NCI-H2227 treated with DMSO at 0.1 percent for 48 hours (cell line): ENCODE measurements around the gene SUSD4.
"Not testable (repeated sequence)": the region's sequence is repeated elsewhere in the genome, so short reads cannot be mapped to it uniquely, and the experiment has no call there.

ENCODE experiments used
- DNase-seq: peaks from one replicate; lab custom pipeline; 2025; lab: John Stamatoyannopoulos, UW

The SUSD4 gene

GRCh38 chr1:223291796-223292195 lies 72.2 kb downstream of the SUSD4 start:
- DNase-seq: no peak

- DNase-seq: no peak
Observed at GRCh38 chr1:223290397-223290796, 73.6 kb downstream of the SUSD4 start.

- DNase-seq: no peak
Observed at GRCh38 chr1:223289621-223290020, 74.4 kb downstream of the SUSD4 start.

- no peak for DNase-seq
Observed at GRCh38 chr1:223288826-223289225, 75.2 kb downstream of the SUSD4 start.

GRCh38 chr1:223285452-223285851 lies 78.5 kb downstream of the SUSD4 start:
- no peak for DNase-seq

GRCh38 chr1:223283697-223284096 lies 80.3 kb downstream of the SUSD4 start:
- not testable (repeated sequence) for DNase-seq

- not testable (repeated sequence) for DNase-seq
Observed at GRCh38 chr1:223278311-223278710, 85.7 kb downstream of the SUSD4 start.

GRCh38 chr1:223276029-223276428 lies 87.9 kb downstream of the SUSD4 start:
- DNase-seq: no peak

- DNase-seq: no peak
Observed at GRCh38 chr1:223273511-223273910, 90.5 kb downstream of the SUSD4 start.

GRCh38 chr1:223271085-223271781 lies 92.7 kb downstream of the SUSD4 start:
- DNase-seq: no peak

- no peak for DNase-seq
Observed at GRCh38 chr1:223270155-223270554, 93.8 kb downstream of the SUSD4 start.

- no peak for DNase-seq
Observed at GRCh38 chr1:223269006-223269405, 95.0 kb downstream of the SUSD4 start.

GRCh38 chr1:223266632-223267172 lies 97.3 kb downstream of the SUSD4 start:
- no peak for DNase-seq

- no peak for DNase-seq
Observed at GRCh38 chr1:223264983-223265908, 98.7 kb downstream of the SUSD4 start.

- no peak for DNase-seq
Observed at GRCh38 chr1:223264529-223264928, 99.4 kb downstream of the SUSD4 start.

GRCh38 chr1:223261914-223262313 lies 102.1 kb downstream of the SUSD4 start:
- no peak for DNase-seq

GRCh38 chr1:223260712-223261111 lies 103.3 kb downstream of the SUSD4 start:
- DNase-seq: no peak

- no peak for DNase-seq
Observed at GRCh38 chr1:223259462-223259861, 104.5 kb downstream of the SUSD4 start.

- DNase-seq: no peak
Observed at GRCh38 chr1:223258751-223259198, 105.2 kb downstream of the SUSD4 start.

GRCh38 chr1:223257856-223258550 lies 106.0 kb downstream of the SUSD4 start:
- DNase-seq: no peak

- no peak for DNase-seq
Observed at GRCh38 chr1:223256034-223256433, 107.9 kb downstream of the SUSD4 start.

GRCh38 chr1:223253916-223254315 lies 110.1 kb downstream of the SUSD4 start:
- DNase-seq: no peak
